IMR-90 (cell line): ENCODE results near the gene PSMC4. TPM values are rescaled to one million over a fixed set of nuclear protein-coding genes. Genes with fewer than 3 reads are reported as not detected.

ENCODE experiments used
- ATAC-seq: fragments of 200-7000 bp; cut with Tn5 transposase; 2 replicates; pipeline ENCODE4 v1.9.1; 2020; ENCODE audit warnings: low read depth, mild to moderate bottlenecking, moderate library complexity
- BruUV-seq: library from RNA; stranded (reverse); fragments of 400-500 nt; replicated peaks from 2 replicates; lab custom pipeline; 2021; lab: Mats Ljungman, UMichigan
- CTCF ChIA-PET: fragments of 300-600 bp; formaldehyde crosslinking; extraction: SDS; loops from one replicate; lab custom pipeline; 2021; ENCODE audit warnings: antibody characterized with exemption; lab: Yijun Ruan, JAX
- POLR2A ChIA-PET: fragments of 300-600 bp; sonication (Branson Sonifier 250); formaldehyde crosslinking; loops from one replicate; lab custom pipeline; 2022; ENCODE audit warnings: antibody characterized with exemption; ENCODE audit not compliant: unreplicated experiment; lab: Charles Lee
- DNase-seq: peaks from one replicate; pipeline ENCODE4 v3.0.0; 2013
- H2AFZ ChIP-seq: replicated peaks from 2 replicates; pipeline ENCODE3; 2013; ENCODE audit warnings: low read length, mild to moderate bottlenecking; ENCODE audit not compliant: poor library complexity
- H2AK5ac ChIP-seq: 2 replicates; pipeline ENCODE4 v1.6.1; 2013; ENCODE audit warnings: low read depth, low read length, inconsistent platforms
- H2AK9ac ChIP-seq: replicated peaks from 2 replicates; pipeline ENCODE3; 2013; ENCODE audit warnings: mild to moderate bottlenecking, low read depth, low read length, moderate library complexity; ENCODE audit not compliant: poor library complexity
- H2BK120ac ChIP-seq: 2 replicates; pipeline ENCODE4 v1.6.1; 2013; ENCODE audit warnings: low read depth, low read length, inconsistent platforms
- H2BK15ac ChIP-seq: 3 replicates; pipeline ENCODE4 v1.6.1; 2013; ENCODE audit warnings: low read depth, low read length, inconsistent platforms
- H2BK20ac ChIP-seq: 2 replicates; pipeline ENCODE4 v1.6.1; 2013; ENCODE audit warnings: low read depth, mild to moderate bottlenecking, inconsistent platforms, low read length, moderate library complexity
- H2BK5ac ChIP-seq: 2 replicates; pipeline ENCODE4 v1.6.1; 2013; ENCODE audit warnings: mild to moderate bottlenecking, low read depth, low read length, inconsistent platforms; ENCODE audit not compliant: poor library complexity, severe bottlenecking
- H3K14ac ChIP-seq: replicated peaks from 2 replicates; pipeline ENCODE4 v1.6.1; 2013; ENCODE audit warnings: low read depth, low read length, inconsistent platforms
- H3K18ac ChIP-seq: 2 replicates; pipeline ENCODE4 v1.6.1; 2013; ENCODE audit warnings: low read depth, low read length, control low read depth
- H3K23ac ChIP-seq: 2 replicates; pipeline ENCODE4 v1.6.1; 2013; ENCODE audit warnings: low read depth, low read length, inconsistent platforms
- H3K27ac ChIP-seq: 2 replicates; pipeline ENCODE4 v1.5.1; 2013; ENCODE audit warnings: mild to moderate bottlenecking, control low read depth, low read length; ENCODE audit not compliant: insufficient read depth
- H3K27me3 ChIP-seq: 2 replicates; pipeline ENCODE4 v1.6.1; 2013; ENCODE audit warnings: low read length; ENCODE audit not compliant: control insufficient read depth, insufficient read depth
- H3K36me3 ChIP-seq: 2 replicates; pipeline ENCODE4 v1.6.1; 2013; ENCODE audit warnings: low read length, mixed read lengths; ENCODE audit not compliant: control insufficient read depth, insufficient read depth
- H3K4ac ChIP-seq: 2 replicates; pipeline ENCODE4 v1.6.1; 2013; ENCODE audit warnings: low read depth, low read length, inconsistent platforms
- H3K4me1 ChIP-seq: 2 replicates; pipeline ENCODE4 v1.6.1; 2013; ENCODE audit warnings: low read length, mixed read lengths; ENCODE audit not compliant: control insufficient read depth, insufficient read depth
- H3K4me2 ChIP-seq: 2 replicates; pipeline ENCODE4 v1.6.1; 2013; ENCODE audit warnings: low read depth, mild to moderate bottlenecking, control low read depth, low read length, moderate library complexity
- H3K4me3 ChIP-seq: 2 replicates; pipeline ENCODE4 v1.5.1; 2013; ENCODE audit warnings: low read depth, mild to moderate bottlenecking, control low read depth, low read length, moderate library complexity; ENCODE audit not compliant: insufficient read depth
- H3K56ac ChIP-seq: 2 replicates; pipeline ENCODE4 v1.6.1; 2013; ENCODE audit warnings: low read length, inconsistent platforms; ENCODE audit not compliant: insufficient read depth; ENCODE audit errors: extremely low read depth
- H3K79me1 ChIP-seq, 2 experiments: 2 replicates each; pipeline ENCODE4 v1.6.1; 2013; ENCODE audit warnings: low read length in 2 of 2, inconsistent platforms in 1 of 2, low read depth in 1 of 2
- H3K9ac ChIP-seq: 2 replicates; pipeline ENCODE4 v1.6.1; 2013; ENCODE audit warnings: low read depth, low read length, control low read depth
- H3K9me1 ChIP-seq: 2 replicates; pipeline ENCODE4 v1.6.1; 2013; ENCODE audit warnings: low read length, inconsistent platforms; ENCODE audit not compliant: insufficient read depth
- H3K9me3 ChIP-seq: 2 replicates; pipeline ENCODE4 v1.6.1; 2013; ENCODE audit warnings: low read length; ENCODE audit not compliant: control insufficient read depth, insufficient read depth
- H4K20me1 ChIP-seq: 2 replicates; pipeline ENCODE4 v1.6.1; 2013; ENCODE audit warnings: low read length, inconsistent platforms; ENCODE audit not compliant: insufficient read depth
- H4K5ac ChIP-seq: 2 replicates; pipeline ENCODE4 v1.6.1; 2013; ENCODE audit warnings: mild to moderate bottlenecking, low read depth, low read length, control low read depth
- H4K8ac ChIP-seq, 2 experiments: 2 replicates each; pipeline ENCODE4 v1.6.1; 2013; ENCODE audit warnings: low read depth in 2 of 2, low read length in 2 of 2, control low read depth in 1 of 2, inconsistent platforms in 1 of 2
- H4K91ac ChIP-seq: 2 replicates; pipeline ENCODE4 v1.6.1; 2013; ENCODE audit warnings: low read depth, low read length, inconsistent platforms; ENCODE audit not compliant: insufficient read depth
- CHD1 ChIP-seq: IDR thresholded peaks from 2 replicates; pipeline ENCODE4 v1.6.1; 2012; ENCODE audit warnings: low read depth, low read length, improper control_type of control experiment
- MXI1 ChIP-seq: IDR thresholded peaks from 2 replicates; pipeline ENCODE4 v1.6.1; 2012; ENCODE audit warnings: low read depth, mild to moderate bottlenecking, low read length, moderate library complexity, borderline replicate concordance
- RFX5 ChIP-seq: IDR thresholded peaks from 2 replicates; pipeline ENCODE4 v1.8.0; 2012; ENCODE audit warnings: low read depth, mild to moderate bottlenecking, low read length, moderate library complexity
- SMC3 ChIP-seq: fragments of 150-350 bp; IDR thresholded peaks from 2 replicates; pipeline ENCODE4 v1.6.1; 2016; ENCODE audit warnings: low read depth, mild to moderate bottlenecking, antibody characterized with exemption, low read length, moderate library complexity
- WGBS, 2 experiments: methylation state at CpG; one replicate each; pipeline versions ENCODE4 v1.1.5 to v1.1.7; 2013; ENCODE audit warnings: missing lambda C conversion rate in 2 of 2; ENCODE audit not compliant: insufficient read length in 1 of 2; ENCODE audit errors: extremely low coverage in 2 of 2; 5-methylcytosine and 5-hydroxymethylcytosine counted together
- dilution Hi-C: fragments of 300-500 bp; cut with HindIII; formaldehyde crosslinking; loops from one replicate; pipeline ENCODE4 v1.14.3; 2018; ENCODE audit warnings: low sequenced_read_pairs; ENCODE audit not compliant: unreplicated experiment
- in situ Hi-C: fragments of 300-500 bp; cut with MboI; formaldehyde crosslinking; loops from 3 replicates; pipeline ENCODE4 v1.14.3; 2019; ENCODE audit warnings: low sequenced_read_pairs, inconsistent platforms, mixed read lengths
- intact Hi-C: fragments of 100-400 bp; cut with micrococcal nuclease; formaldehyde crosslinking; loops from 2 replicates; pipeline ENCODE4 v1.10.0; 2022
- polyA plus RNA-seq, 3 experiments: library from polyadenylated mRNA; depleted of rRNA; stranded (reverse); fragments of >200 nt; gene quantifications; 2 replicates each; pipeline ENCODE4 v1.2.3, GENCODE V29; 2012; ENCODE audit warnings: low replicate concordance in 1 of 3
- total RNA-seq: library from RNA; depleted of rRNA; stranded (reverse); fragments of >200 nt; gene quantifications from 2 replicates; pipeline ENCODE4 v1.2.3, GENCODE V29; 2012
- TF ChIP-seq, protein P1 (sequence below): fragments of 150-350 bp; IDR thresholded peaks from 2 replicates; pipeline ENCODE4 v1.6.1; 2017; ENCODE audit warnings: mild to moderate bottlenecking, antibody characterized with exemption, low read length, low read depth

PSMC4 gene
- total and polyA plus RNA-seq, 2 of the 4 experiments (the other 2 are of a cell fraction), result 148 to 216 TPM

DNA sequence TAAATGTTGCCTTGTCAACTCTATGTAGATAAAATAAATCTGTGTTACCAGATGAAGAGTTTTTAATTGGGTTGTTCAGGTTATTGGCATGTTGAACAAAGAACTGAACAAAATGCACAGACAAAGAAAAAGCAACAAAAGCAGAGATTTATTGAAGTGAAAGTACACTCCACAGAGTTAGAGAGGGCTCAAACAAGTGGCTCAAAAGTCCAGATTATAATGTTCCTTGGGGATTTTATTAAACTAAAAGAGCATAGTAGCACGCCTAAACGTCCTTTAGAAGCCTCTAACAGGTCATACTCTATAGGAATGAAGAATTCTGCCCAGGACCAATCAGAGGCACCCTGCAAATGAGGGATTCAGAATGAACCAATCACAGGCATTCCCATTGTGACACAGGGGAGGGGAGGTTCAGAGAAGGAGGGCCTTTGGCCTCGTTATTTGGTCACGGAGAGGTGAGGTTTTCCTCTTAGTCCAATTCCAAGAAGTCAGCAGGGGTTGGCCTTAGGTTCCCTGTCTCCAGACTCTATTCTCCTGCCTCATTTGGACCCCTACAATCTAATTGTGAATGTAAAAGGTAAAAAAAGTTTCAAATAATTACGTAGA lies 12.8 kb downstream of the PSMC4 start:
- in situ Hi-C loops, result no loop called here
- no peak overlapping the region for H2AK5ac ChIP-seq
- peaks cover 18 to 19% of the 10 kb centered on the region in 2 experiments; a peak in 3 of 4 replicates for H3K79me1 ChIP-seq
- no peak overlapping the region for H4K5ac ChIP-seq
- ATAC-seq (no peak), DNase-seq (no peak)
- TF ChIP-seq SMC3, result no peak
- TF ChIP-seq, protein P1, sequence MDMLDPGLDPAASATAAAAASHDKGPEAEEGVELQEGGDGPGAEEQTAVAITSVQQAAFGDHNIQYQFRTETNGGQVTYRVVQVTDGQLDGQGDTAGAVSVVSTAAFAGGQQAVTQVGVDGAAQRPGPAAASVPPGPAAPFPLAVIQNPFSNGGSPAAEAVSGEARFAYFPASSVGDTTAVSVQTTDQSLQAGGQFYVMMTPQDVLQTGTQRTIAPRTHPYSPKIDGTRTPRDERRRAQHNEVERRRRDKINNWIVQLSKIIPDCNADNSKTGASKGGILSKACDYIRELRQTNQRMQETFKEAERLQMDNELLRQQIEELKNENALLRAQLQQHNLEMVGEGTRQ, result no peak
- no peak for TF ChIP-seq RFX5
- TF ChIP-seq CHD1, result no peak
- no peak for TF ChIP-seq MXI1
- 0 out of 2 replicates have a peak, but pooled peaks cover 3% of the 10 kb centered on the region for H3K9me1 ChIP-seq
- no peak overlapping the region for H4K91ac ChIP-seq
- no peak overlapping the region for H3K56ac ChIP-seq
- no peak overlapping the region for H2AFZ ChIP-seq
- no CpG with 5 or more reads among the region's 5 CpGs for WGBS, 2 experiments
- no peak overlapping the region for H4K8ac ChIP-seq
- no peak overlapping the region for H3K4me2 ChIP-seq
- H2BK120ac ChIP-seq, result no peak overlapping the region
- no peak overlapping the region for H3K14ac ChIP-seq
- no peak overlapping the region for H2BK20ac ChIP-seq
- dilution Hi-C loops, result no loop called here
- POLR2A ChIA-PET, result interaction anchor here (0.5 kb wide), 1 partner anchor 186 kb away, joined by 3 read pairs; no protein-coding TSS in a partner anchor
- H3K36me3 ChIP-seq, result peaks cover 34% of the 10 kb centered on the region
- H3K27ac ChIP-seq, result no peak overlapping the region
- H3K4me3 ChIP-seq, result no peak overlapping the region
- no peak overlapping the region for H2BK5ac ChIP-seq
- no peak overlapping the region for H3K23ac ChIP-seq
- H3K4me1 ChIP-seq, result no peaks in the 10 kb centered on the region
- no peak overlapping the region for H2BK15ac ChIP-seq
- H3K18ac ChIP-seq, result no peak overlapping the region
- intact Hi-C loops, result no loop called here
- no peak overlapping the region for H3K9ac ChIP-seq
- CTCF ChIA-PET, result no interaction called here
- no peaks in the 10 kb centered on the region for H3K27me3 ChIP-seq
- no peaks in the 10 kb centered on the region; the same call in 1 of the 2 replicates for H4K20me1 ChIP-seq
- peaks cover 4% of the 10 kb centered on the region for H3K9me3 ChIP-seq
- BruUV-seq, result no TSS peak
- no peak overlapping the region for H3K4ac ChIP-seq
- H2AK9ac ChIP-seq, result no peak overlapping the region
